BE2C (cell line): Measurements from ENCODE around the gene PLAC9.

ENCODE experiments used
- DNase-seq: peaks from one replicate; pipeline ENCODE4 v3.0.0-alpha.2; 2020
- H3K27me3 ChIP-seq: fragments of 250-450 bp; sonication (Bioruptor Pico); 2 replicates; pipeline ENCODE4 v1.5.1; 2020; ENCODE audit warnings: mild to moderate bottlenecking
- H3K36me3 ChIP-seq: fragments of 250-450 bp; sonication (Bioruptor Pico); 2 replicates; pipeline ENCODE4 v1.5.1; 2020; ENCODE audit warnings: mild to moderate bottlenecking
- H3K4me1 ChIP-seq: fragments of 250-450 bp; sonication (Bioruptor Pico); 2 replicates; pipeline ENCODE4 v1.5.1; 2020
- H3K4me3 ChIP-seq: 2 replicates; pipeline ENCODE4 v1.5.1; 2011; ENCODE audit warnings: low read depth, low read length
- H3K9me3 ChIP-seq: fragments of 250-450 bp; sonication (Bioruptor Pico); 2 replicates; pipeline ENCODE4 v1.5.1; 2020
- CTCF ChIP-seq: IDR thresholded peaks from 2 replicates; pipeline ENCODE4 v1.5.1; 2012; ENCODE audit warnings: mild to moderate bottlenecking, low read depth, low read length

PLAC9 gene

GRCh38 chr10:80104066-80104926, 28.2 kb upstream of the PLAC9 start:
- H3K4me3 ChIP-seq: no peak overlapping the region
- no peak for TF ChIP-seq CTCF
- no peaks in the 10 kb centered on the region for H3K4me1 ChIP-seq
- H3K36me3 ChIP-seq: no peaks in the 10 kb centered on the region
- H3K27me3 ChIP-seq: no peaks in the 10 kb centered on the region
- no peak for DNase-seq
- no peaks in the 10 kb centered on the region for H3K9me3 ChIP-seq

- H3K4me3 ChIP-seq: no peak overlapping the region
- H3K36me3 ChIP-seq: no peaks in the 10 kb centered on the region
- H3K27me3 ChIP-seq: no peaks in the 10 kb centered on the region
- no peak for TF ChIP-seq CTCF
- no peaks in the 10 kb centered on the region for H3K9me3 ChIP-seq
- DNase-seq: no peak
- no peaks in the 10 kb centered on the region for H3K4me1 ChIP-seq
These were observed 23.8 kb upstream of the PLAC9 start for GRCh38 chr10:80108576-80109239.

- Histone ChIP-seq H3K9me3 (no peaks in the 10 kb centered on the region), H3K4me1 (no peaks in the 10 kb centered on the region), H3K27me3 (no peaks in the 10 kb centered on the region), H3K4me3 (no peak overlapping the region), H3K36me3 (no peaks in the 10 kb centered on the region)
- TF ChIP-seq CTCF: no peak
- no peak for DNase-seq
These were observed 21.5 kb upstream of the PLAC9 start for GRCh38 chr10:80110986-80111385.

- no peak for TF ChIP-seq CTCF
- no peaks in the 10 kb centered on the region for H3K4me1 ChIP-seq
- no peaks in the 10 kb centered on the region for H3K36me3 ChIP-seq
These were observed 13.9 kb upstream of the PLAC9 start for GRCh38 chr10:80118669-80119068.

GRCh38 chr10:80122110-80122710, 10.3 kb upstream of the PLAC9 start:
- DNase-seq: no peak
- H3K27me3 ChIP-seq: no peaks in the 10 kb centered on the region
- no peaks in the 10 kb centered on the region for H3K4me1 ChIP-seq
- H3K9me3 ChIP-seq: no peaks in the 10 kb centered on the region
- TF ChIP-seq CTCF: no peak
- no peaks in the 10 kb centered on the region for H3K36me3 ChIP-seq
- no peak overlapping the region for H3K4me3 ChIP-seq

More at GRCh38 chr10:80118669-80119068, 13.9 kb upstream of the PLAC9 start:
- Histone ChIP-seq H3K4me3 (no peak overlapping the region), H3K9me3 (no peaks in the 10 kb centered on the region), H3K27me3 (no peaks in the 10 kb centered on the region)
- no peak for DNase-seq
